K562 (cell line): Measurements from ENCODE around the gene BARX2. TPM values are rescaled to one million over a fixed set of nuclear protein-coding genes. Genes with fewer than 3 reads are reported as not detected.
A peak's percentile ranks its signal among the peaks of the same experiment; 100 is the strongest.

Experiments
- ATAC-seq: fragments of 200-7000 bp; cut with Tn5 transposase; 3 replicates; pipeline ENCODE4 v1.9.1; 2020; ENCODE audit warnings: moderate library complexity
- BruUV-seq: library from RNA; stranded (reverse); fragments of 400-500 nt; replicated peaks from 2 replicates; lab custom pipeline; 2021; lab: Mats Ljungman, UMichigan
- CTCF ChIA-PET: fragments of 300-600 bp; formaldehyde crosslinking; extraction: SDS; loops from one replicate; lab custom pipeline; 2021; ENCODE audit warnings: low intra/inter-chr PET ratio; lab: Yijun Ruan, JAX
- POLR2A ChIA-PET: fragments of 300-600, 350-650 bp; sonication (Branson Sonifier 250); formaldehyde crosslinking; extraction: SDS; loops from one replicate; lab custom pipeline; 2021; ENCODE audit warnings: antibody characterized with exemption, inconsistent platforms; lab: Yijun Ruan, JAX
- DNase-seq, 4 experiments: peaks; one replicate each; pipeline versions ENCODE4 v3.0.0 to v3.0.0-alpha.2; 2011 to 2018; ENCODE audit warnings: low spot score in 3 of 4, mixed read lengths in 3 of 4; ENCODE audit errors: extremely low read depth in 1 of 4
- FAIRE-seq: peaks from 2 replicates; lab custom pipeline; 2011; peaks lifted over from hg19 to GRCh38; lab: Jason Lieb, UNC
- H2AFZ ChIP-seq: 2 replicates; pipeline ENCODE4 v1.6.0; 2011; ENCODE audit warnings: low read depth, low read length, control low read depth, inconsistent platforms
- H3K27ac ChIP-seq: fragments of 200-600 bp; 3 replicates; pipeline ENCODE4 v1.8.0; 2011; ENCODE audit warnings: low read depth, mild to moderate bottlenecking, control low read depth, inconsistent platforms, low read length, moderate library complexity, mixed read lengths; ENCODE audit errors: extremely low read depth
- H3K27me3 ChIP-seq, 2 experiments: fragments of 300-600 bp in 1 of 2; 2 replicates in 1 of 2; 3 replicates in 1 of 2; pipeline versions ENCODE4 v1.6.0 to v1.8.0; 2011; ENCODE audit warnings: inconsistent platforms in 2 of 2, low read length in 2 of 2, mild to moderate bottlenecking in 1 of 2, mixed read lengths in 1 of 2, moderate library complexity in 1 of 2; ENCODE audit not compliant: control insufficient read depth in 2 of 2, insufficient read depth in 2 of 2
- H3K36me3 ChIP-seq: fragments of 300-600 bp; 3 replicates; pipeline ENCODE4 v1.8.0; 2011; ENCODE audit warnings: mild to moderate bottlenecking, low read length, inconsistent platforms; ENCODE audit not compliant: control insufficient read depth, insufficient read depth
- H3K4me1 ChIP-seq, 2 experiments: fragments of 200-600 bp in 1 of 2; replicated peaks in 1 of 2; 2 replicates in 1 of 2; 3 replicates in 1 of 2; pipeline versions ENCODE4 v1.5.1 to v1.8.0; 2011; ENCODE audit warnings: inconsistent platforms in 2 of 2, low read length in 2 of 2, mild to moderate bottlenecking in 1 of 2, mixed read lengths in 1 of 2, moderate library complexity in 1 of 2; ENCODE audit not compliant: control insufficient read depth in 2 of 2, insufficient read depth in 2 of 2
- H3K4me2 ChIP-seq: 2 replicates; pipeline ENCODE4 v1.6.1; 2011; ENCODE audit warnings: low read length, control low read depth, inconsistent platforms, mixed read lengths; ENCODE audit not compliant: insufficient read depth
- H3K4me3 ChIP-seq: fragments of 200-600 bp; sonication (generic), shearing (Covaris generic); 2 replicates; pipeline ENCODE4 v1.5.1; 2016; ENCODE audit warnings: control low read depth, inconsistent platforms
- H3K79me2 ChIP-seq: fragments of 200-600 bp; 3 replicates; pipeline ENCODE4 v1.8.0; 2011; ENCODE audit warnings: low read length, inconsistent platforms; ENCODE audit not compliant: control insufficient read depth, insufficient read depth
- H3K9ac ChIP-seq, 2 experiments: 2 replicates each; pipeline versions ENCODE4 v1.6.0 to v1.6.1; 2011; ENCODE audit warnings: low read depth in 2 of 2, low read length in 2 of 2, control low read depth in 1 of 2, inconsistent platforms in 1 of 2, mild to moderate bottlenecking in 1 of 2, mixed read lengths in 1 of 2; ENCODE audit not compliant: insufficient read depth in 1 of 2
- H3K9me1 ChIP-seq: one replicate; pipeline ENCODE4 v1.6.0; 2011; ENCODE audit warnings: inconsistent platforms, mild to moderate bottlenecking, low read length, moderate library complexity; ENCODE audit not compliant: control insufficient read depth, insufficient read depth
- H3K9me3 ChIP-seq: replicated peaks from 2 replicates; pipeline ENCODE4 v1.5.1; 2011; ENCODE audit warnings: low read depth, low read length, inconsistent platforms; ENCODE audit not compliant: control insufficient read depth, insufficient read depth
- H4K20me1 ChIP-seq: replicated peaks from 2 replicates; pipeline ENCODE4 v1.6.1; 2011; ENCODE audit warnings: low read length, inconsistent platforms, mixed read lengths; ENCODE audit not compliant: control insufficient read depth, insufficient read depth
- ETV1 ChIP-seq: fragments of 450-650 bp; conservative IDR thresholded peaks from 2 replicates; pipeline ENCODE4 v1.6.1; 2016; ENCODE audit warnings: missing genetic modification characterization, control low read depth, low read depth, missing compliant biosample characterization
- FUS ChIP-seq: fragments of 200-400 bp; formaldehyde crosslinking; optimal IDR thresholded peaks from 2 replicates; pipeline ENCODE3; 2017; ENCODE audit warnings: low read depth, low read length
- ZNF140 ChIP-seq: fragments of 250-450 bp; sonication (Bioruptor Pico); IDR thresholded peaks from 2 replicates; pipeline ENCODE4 v1.8.0; 2021; ENCODE audit warnings: moderate library complexity, mild to moderate bottlenecking, inconsistent platforms
- ZNF644 ChIP-seq: fragments of 200-800 bp; sonication (Bioruptor generic); IDR thresholded peaks from 2 replicates; pipeline ENCODE4 v1.6.1; 2016; ENCODE audit warnings: low read depth, missing genetic modification characterization, missing compliant biosample characterization
- WGBS: fragments of 100-300 bp; shearing (Covaris generic); methylation state at CpG from one replicate; pipeline ENCODE4 v1.1.6; 2016; ENCODE audit warnings: low coverage, mixed read lengths; ENCODE audit not compliant: insufficient coverage; ENCODE audit errors: missing lambda C conversion rate; 5-methylcytosine and 5-hydroxymethylcytosine counted together
- in situ Hi-C: fragments of 300-500 bp; cut with MboI; formaldehyde crosslinking; loops from 4 replicates; pipeline ENCODE4 v1.15.0; 2018; ENCODE audit warnings: inconsistent platforms, mixed read lengths
- intact Hi-C: fragments of 100-400 bp; cut with micrococcal nuclease; formaldehyde crosslinking; loops from 2 replicates; pipeline ENCODE4 v1.14.2; 2022
- polyA plus RNA-seq, 8 experiments: library from polyadenylated mRNA; depleted of rRNA in 4 of 8; stranded (reverse) in 5 of 8; unstranded in 3 of 8; fragments of >200 nt; fragmentation: Nextera tagmentation in 2 of 8; fragmentation: Illumina TruSeq in 1 of 8; extraction: Ambion mirVana in 2 of 8; extraction: Trizol in 1 of 8; gene quantifications; 2 replicates each; pipeline versions ENCODE4 v1.2.1 to v1.2.3, GENCODE V29; 2011 to 2014; ENCODE audit warnings: inconsistent platforms in 1 of 8, missing spikeins in 1 of 8
- total RNA-seq, 7 experiments: library from RNA; depleted of rRNA in 6 of 7; stranded (reverse); fragments of >200 nt in 6 of 7; fragmentation: Illumina TruSeq in 2 of 7; extraction: Trizol in 2 of 7; gene quantifications; 2 replicates each; pipeline versions ENCODE4 v1.2.1 to v1.2.3, GENCODE V29; 2011 to 2021; ENCODE audit warnings: low replicate concordance in 1 of 7
- TF ChIP-seq, protein P1 (sequence below): IDR thresholded peaks from 2 replicates; pipeline ENCODE4 v1.6.1; 2014; ENCODE audit warnings: antibody characterized with exemption
- TF ChIP-seq, protein P2 (sequence below), 2 experiments: fragments of 450-650 bp in 1 of 2; sonication (generic) in 1 of 2; formaldehyde crosslinking in 1 of 2; IDR thresholded peaks in 1 of 2; conservative IDR thresholded peaks in 1 of 2; 2 replicates each; pipeline versions ENCODE4 v1.6.1 to v1.8.1; 2016 to 2023; ENCODE audit warnings: mild to moderate bottlenecking in 2 of 2, moderate library complexity in 2 of 2, inconsistent platforms in 1 of 2, missing genetic modification reagents in 1 of 2

BARX2 gene
- total and polyA plus RNA-seq, 9 of the 15 experiments (the other 6 are each of a cell fraction or from before 2014, with no cell fraction given) = not detected

- no peaks in the 10 kb centered on the region for H3K79me2 ChIP-seq
- intact Hi-C loops = no loop called here
- no peak for FAIRE-seq
Measured at GRCh38 chr11:129392995-129393394, 17.3 kb downstream of the BARX2 start.

DNA sequence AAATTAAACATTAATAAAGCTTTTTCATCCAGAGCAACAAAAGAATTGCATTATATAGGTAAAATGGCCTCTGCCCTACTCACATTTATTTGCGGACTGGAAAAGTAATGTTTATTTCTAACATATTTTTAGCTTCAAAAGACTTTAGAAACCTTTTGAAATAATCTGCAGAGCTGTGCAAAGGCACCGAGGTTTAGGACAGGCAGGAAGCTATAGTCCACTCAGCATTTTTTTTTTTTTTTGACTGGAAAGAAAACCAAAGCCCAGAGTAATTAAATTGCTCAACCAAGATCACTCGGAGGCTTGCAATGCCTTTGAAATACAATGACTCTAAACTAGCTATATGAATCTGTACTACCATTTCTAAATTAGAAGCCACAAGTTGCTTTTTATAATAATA, 19.1 kb downstream of the BARX2 start:
- in situ Hi-C loops (no loop called here), intact Hi-C loops (no loop called here)
- TF ChIP-seq ZNF140 (CRISPR knock-in tag) (no peak), FUS (no peak), ZNF644 (tag) (no peak)
- TF ChIP-seq, protein P1, sequence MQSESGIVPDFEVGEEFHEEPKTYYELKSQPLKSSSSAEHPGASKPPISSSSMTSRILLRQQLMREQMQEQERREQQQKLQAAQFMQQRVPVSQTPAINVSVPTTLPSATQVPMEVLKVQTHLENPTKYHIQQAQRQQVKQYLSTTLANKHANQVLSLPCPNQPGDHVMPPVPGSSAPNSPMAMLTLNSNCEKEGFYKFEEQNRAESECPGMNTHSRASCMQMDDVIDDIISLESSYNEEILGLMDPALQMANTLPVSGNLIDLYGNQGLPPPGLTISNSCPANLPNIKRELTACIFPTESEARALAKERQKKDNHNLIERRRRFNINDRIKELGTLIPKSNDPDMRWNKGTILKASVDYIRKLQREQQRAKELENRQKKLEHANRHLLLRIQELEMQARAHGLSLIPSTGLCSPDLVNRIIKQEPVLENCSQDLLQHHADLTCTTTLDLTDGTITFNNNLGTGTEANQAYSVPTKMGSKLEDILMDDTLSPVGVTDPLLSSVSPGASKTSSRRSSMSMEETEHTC = no peak
- no peak for FAIRE-seq
- ChIA-PET POLR2A (interaction anchor here (0.8 kb wide), 1 partner anchor 18 kb away, joined by 3 read pairs; no protein-coding TSS in a partner anchor), CTCF (no interaction called here)
- ATAC-seq = no peak
- no peak for DNase-seq
- no peaks in the 10 kb centered on the region for H3K9me1 ChIP-seq
- H3K4me1 ChIP-seq = no peaks in the 10 kb centered on the region
- H4K20me1 ChIP-seq = no peaks in the 10 kb centered on the region
- H3K36me3 ChIP-seq = no peaks in the 10 kb centered on the region
- no peak overlapping the region for H3K4me2 ChIP-seq
- no peaks in the 10 kb centered on the region for H3K79me2 ChIP-seq
- 4% methylated on average over 3 of the region's 3 CpGs for WGBS
- BruUV-seq = no TSS peak
- peaks cover 0 to 7% of the 10 kb centered on the region in 2 experiments; a peak in 2 of 5 replicates for H3K27me3 ChIP-seq
- no peak overlapping the region for H3K27ac ChIP-seq
- no peak overlapping the region for H3K9ac ChIP-seq
- no peak overlapping the region for H3K4me3 ChIP-seq
- no peak overlapping the region for H2AFZ ChIP-seq
- no peaks in the 10 kb centered on the region for H3K9me3 ChIP-seq

More at GRCh38 chr11:129392995-129393394, 17.3 kb downstream of the BARX2 start:
- ChIA-PET POLR2A (no interaction called here), CTCF (interaction anchor here (0.9 kb wide), 1 partner anchor 10 kb away, joined by 5 read pairs; no protein-coding TSS in a partner anchor)
- no peaks in the 10 kb centered on the region for H3K4me1 ChIP-seq
- no peak overlapping the region for H3K27ac ChIP-seq
- H3K9ac ChIP-seq = no peak overlapping the region
- peaks cover 0 to 7% of the 10 kb centered on the region in 2 experiments; a peak in 2 of 5 replicates for H3K27me3 ChIP-seq
- TF ChIP-seq, protein P2, sequence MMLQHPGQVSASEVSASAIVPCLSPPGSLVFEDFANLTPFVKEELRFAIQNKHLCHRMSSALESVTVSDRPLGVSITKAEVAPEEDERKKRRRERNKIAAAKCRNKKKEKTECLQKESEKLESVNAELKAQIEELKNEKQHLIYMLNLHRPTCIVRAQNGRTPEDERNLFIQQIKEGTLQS (IDR thresholded peaks at IDR 0.05) = peak; percentile 16; the same call in 1 of the 2 replicates
- TF ChIP-seq, protein P2 (CRISPR knock-in tag; conservative IDR thresholded peaks at IDR 0.05) = no peak
- no peak for TF ChIP-seq ETV1 (tag)
- in situ Hi-C loops = no loop called here
- ATAC-seq = no peak
- H2AFZ ChIP-seq = no peak overlapping the region
- no peak for DNase-seq
- no peak overlapping the region for H3K4me3 ChIP-seq
- no peaks in the 10 kb centered on the region for H3K9me1 ChIP-seq
- H3K4me2 ChIP-seq = no peak overlapping the region
- H3K9me3 ChIP-seq = no peaks in the 10 kb centered on the region
- WGBS = 0% methylated on average over 1 of the region's 1 CpG
- H3K36me3 ChIP-seq = no peaks in the 10 kb centered on the region
- no peaks in the 10 kb centered on the region for H4K20me1 ChIP-seq
- no TSS peak for BruUV-seq
